PC-9 (cell line): ENCODE measurements around the gene HHIPL1. TPM values are rescaled to one million over a fixed set of nuclear protein-coding genes. Genes with fewer than 3 reads are reported as not detected.

ENCODE experiments used
- BruUV-seq: library from RNA; stranded (reverse); fragments of 400-500 nt; replicated peaks from 2 replicates; lab custom pipeline; 2021; lab: Mats Ljungman, UMichigan
- CTCF ChIA-PET: fragments of 300-600 bp; sonication (Branson Sonifier 250); formaldehyde crosslinking; loops from one replicate; lab custom pipeline; 2022; ENCODE audit warnings: antibody characterized with exemption; lab: Charles Lee
- POLR2A ChIA-PET: fragments of 300-600 bp; sonication (Branson Sonifier 250); formaldehyde crosslinking; loops from one replicate; lab custom pipeline; 2022; ENCODE audit warnings: antibody characterized with exemption; ENCODE audit not compliant: unreplicated experiment; lab: Charles Lee
- DNase-seq, 2 experiments: peaks; one replicate each; pipeline versions ENCODE4 v3.0.0 to v3.0.0-alpha.2; 2015 to 2022; ENCODE audit warnings: mixed read lengths in 1 of 2
- H2AFZ ChIP-seq: fragments of 200-600 bp; sonication (generic); 2 replicates; pipeline ENCODE4 v1.8.1; 2017; ENCODE audit warnings: antibody characterized with exemption
- H3F3A ChIP-seq: fragments of 200-600 bp; sonication (generic); 2 replicates; pipeline ENCODE4 v1.8.1; 2017; ENCODE audit warnings: antibody characterized with exemption, mild to moderate bottlenecking, low read depth; ENCODE audit not compliant: insufficient read depth
- H3K27ac ChIP-seq: fragments of 200-600 bp; sonication (generic); 2 replicates; pipeline ENCODE4 v1.6.1; 2016; ENCODE audit warnings: mixed run types
- H3K27me3 ChIP-seq: fragments of 200-600 bp; sonication (generic); 2 replicates; pipeline ENCODE4 v1.6.1; 2016; ENCODE audit warnings: low read depth, mixed run types; ENCODE audit not compliant: insufficient read depth
- H3K36me3 ChIP-seq: fragments of 200-600 bp; sonication (generic); 2 replicates; pipeline ENCODE4 v1.6.1; 2016; ENCODE audit warnings: low read depth, mixed run types
- H3K4me1 ChIP-seq: fragments of 200-600 bp; sonication (generic); replicated peaks from 2 replicates; pipeline ENCODE4 v1.6.1; 2016; ENCODE audit warnings: mixed run types; ENCODE audit not compliant: insufficient read depth
- H3K4me2 ChIP-seq: fragments of 200-600 bp; sonication (generic); 2 replicates; pipeline ENCODE4 v1.6.1; 2017; ENCODE audit warnings: mixed run types
- H3K4me3 ChIP-seq: fragments of 200-600 bp; sonication (generic); 2 replicates; pipeline ENCODE4 v1.6.1; 2016; ENCODE audit warnings: mixed run types
- H3K79me2 ChIP-seq: fragments of 200-600 bp; sonication (generic); 2 replicates; pipeline ENCODE4 v1.6.1; 2017; ENCODE audit warnings: low read depth, mixed run types
- H3K9me2 ChIP-seq: fragments of 200-600 bp; sonication (generic); 2 replicates; pipeline ENCODE4 v1.8.1; 2017; ENCODE audit warnings: mild to moderate bottlenecking; ENCODE audit not compliant: insufficient read depth
- H3K9me3 ChIP-seq: fragments of 200-600 bp; sonication (generic); 2 replicates; pipeline ENCODE4 v1.8.1; 2016; ENCODE audit warnings: low read depth; ENCODE audit not compliant: insufficient read depth
- H4K20me1 ChIP-seq: fragments of 200-600 bp; sonication (generic); 2 replicates; pipeline ENCODE4 v1.8.1; 2017; ENCODE audit not compliant: insufficient read depth
- CTCF ChIP-seq: fragments of 200-600 bp; sonication (generic); conservative IDR thresholded peaks from 2 replicates; pipeline ENCODE4 v1.6.1; 2017; ENCODE audit warnings: mixed run types, antibody characterized with exemption, mild to moderate bottlenecking, moderate library complexity
- EZH2 ChIP-seq: fragments of 200-600 bp; sonication (generic); IDR thresholded peaks from 2 replicates; pipeline ENCODE4 v1.8.0; 2017; ENCODE audit warnings: antibody characterized with exemption, low read depth
- intact Hi-C: fragments of 100-400 bp; cut with micrococcal nuclease; formaldehyde crosslinking; loops from one replicate; pipeline ENCODE4 v1.10.0; 2022; ENCODE audit not compliant: unreplicated experiment
- total RNA-seq: library from RNA; stranded (reverse); gene quantifications from 2 replicates; pipeline ENCODE4 v1.2.3, GENCODE V29; 2021

The HHIPL1 gene
- total RNA-seq, 1 experiment from 2014 or later: 0.28 TPM

- H3K27ac ChIP-seq: no peak overlapping the region
- POLR2A ChIA-PET: no interaction called here
- TF ChIP-seq EZH2 (no peak), CTCF (no peak)
- no peaks in the 10 kb centered on the region for H3K9me3 ChIP-seq
- no TSS peak for BruUV-seq
- H3K79me2 ChIP-seq: no peaks in the 10 kb centered on the region
- H3K4me3 ChIP-seq: no peak overlapping the region
- CTCF ChIA-PET: interaction anchor here (0.7 kb wide), 1 partner anchor 232 kb away, joined by 3 read pairs; no protein-coding TSS in a partner anchor
- DNase-seq: no peak
- intact Hi-C loops: no loop called here
- H3K4me1 ChIP-seq: no peaks in the 10 kb centered on the region
- no peaks in the 10 kb centered on the region for H3K27me3 ChIP-seq
- no peak overlapping the region for H3K4me2 ChIP-seq
- no peaks in the 10 kb centered on the region for H4K20me1 ChIP-seq
- no peaks in the 10 kb centered on the region for H3F3A ChIP-seq
- no peak overlapping the region for H2AFZ ChIP-seq
- no peaks in the 10 kb centered on the region for H3K36me3 ChIP-seq
- no peaks in the 10 kb centered on the region for H3K9me2 ChIP-seq
These were observed 21.6 kb downstream of the HHIPL1 start for GRCh38 chr14:99666533-99666932.

GRCh38 chr14:99667045-99667444 lies 22.1 kb downstream of the HHIPL1 start:
- Histone ChIP-seq H4K20me1 (no peaks in the 10 kb centered on the region), H3K4me2 (no peak overlapping the region), H3K4me1 (no peaks in the 10 kb centered on the region), H3K36me3 (no peaks in the 10 kb centered on the region), H3K27me3 (no peaks in the 10 kb centered on the region), H3F3A (no peaks in the 10 kb centered on the region), H3K79me2 (no peaks in the 10 kb centered on the region), H3K4me3 (no peak overlapping the region), H3K9me2 (no peaks in the 10 kb centered on the region), H3K9me3 (no peaks in the 10 kb centered on the region), H3K27ac (no peak overlapping the region), H2AFZ (no peak overlapping the region)
- intact Hi-C loops: no loop called here
- DNase-seq: no peak
- TF ChIP-seq CTCF (no peak), EZH2 (no peak)
- POLR2A ChIA-PET: no interaction called here
- CTCF ChIA-PET: interaction anchor here (0.5 to 0.7 kb wide), 2 partner anchors 232 to 291 kb away, joined by 3 to 5 read pairs; no protein-coding TSS in a partner anchor
- no TSS peak for BruUV-seq

GRCh38 chr14:99667821-99668220 lies 22.9 kb downstream of the HHIPL1 start:
- intact Hi-C loops: no loop called here
- Histone ChIP-seq H3K27me3 (no peaks in the 10 kb centered on the region), H3K36me3 (no peaks in the 10 kb centered on the region), H3K9me3 (no peaks in the 10 kb centered on the region), H3F3A (no peaks in the 10 kb centered on the region), H3K4me2 (no peak overlapping the region), H3K9me2 (no peaks in the 10 kb centered on the region), H3K79me2 (no peaks in the 10 kb centered on the region), H3K4me3 (no peak overlapping the region), H4K20me1 (no peaks in the 10 kb centered on the region), H3K27ac (no peak overlapping the region), H3K4me1 (no peaks in the 10 kb centered on the region), H2AFZ (no peak overlapping the region)
- ChIA-PET POLR2A (no interaction called here), CTCF (no interaction called here)
- no TSS peak for BruUV-seq
- TF ChIP-seq EZH2: no peak
- TF ChIP-seq CTCF: no peak
- no peak for DNase-seq
